Activated naive CD8-positive, alpha-beta T cell (primary cell): ENCODE measurements around the gene TAF1.
"Not testable (repeated sequence)": the region's sequence is repeated elsewhere in the genome, so short reads cannot be mapped to it uniquely, and the experiment has no call there.

Source experiments
- H3K27ac Mint-ChIP-seq: one replicate; pipeline ENCODE4 v1.8.0; 2021; ENCODE audit warnings: mixed read lengths
- H3K27me3 Mint-ChIP-seq: one replicate; pipeline ENCODE4 v1.8.0; 2021; ENCODE audit warnings: mixed read lengths
- H3K36me3 Mint-ChIP-seq: one replicate; pipeline ENCODE4 v1.8.0; 2021; ENCODE audit warnings: mixed read lengths
- H3K4me1 Mint-ChIP-seq: one replicate; pipeline ENCODE4 v1.8.0; 2021; ENCODE audit warnings: low read depth, mixed read lengths
- H3K4me3 Mint-ChIP-seq: one replicate; pipeline ENCODE4 v1.8.0; 2021; ENCODE audit warnings: mild to moderate bottlenecking, mixed read lengths
- H3K9me3 Mint-ChIP-seq: one replicate; pipeline ENCODE4 v1.8.0; 2021; ENCODE audit warnings: low read depth, mixed read lengths

The TAF1 gene

DNA sequence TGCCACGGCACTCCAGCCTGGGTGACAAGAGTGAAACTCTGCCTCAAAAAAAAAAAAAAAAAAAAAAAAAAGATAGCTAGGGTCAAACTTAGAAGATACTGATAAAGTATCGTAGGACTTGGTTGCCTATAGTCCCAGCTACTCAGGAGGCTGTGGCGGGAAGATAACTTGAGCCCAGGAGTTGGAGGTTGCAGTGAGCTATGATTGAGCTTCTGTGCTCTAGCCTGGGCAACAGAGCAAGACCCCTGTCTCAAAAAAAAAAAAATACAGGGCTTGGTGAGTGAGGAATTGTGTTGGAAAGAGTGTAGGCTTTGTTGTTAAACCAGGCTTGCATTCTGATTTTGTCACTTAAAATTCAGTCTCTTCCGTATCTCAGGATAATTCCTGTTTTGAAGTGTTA, 6.2 kb downstream of the TAF1 start:
- H3K9me3 Mint-ChIP-seq = no peaks in the 10 kb centered on the region
- H3K27ac Mint-ChIP-seq = peak overlapping the region; percentile 23
- H3K36me3 Mint-ChIP-seq = no peaks in the 10 kb centered on the region
- no peak overlapping the region for H3K4me3 Mint-ChIP-seq
- H3K4me1 Mint-ChIP-seq = peaks cover 38% of the 10 kb centered on the region
- H3K27me3 Mint-ChIP-seq = no peaks in the 10 kb centered on the region

DNA sequence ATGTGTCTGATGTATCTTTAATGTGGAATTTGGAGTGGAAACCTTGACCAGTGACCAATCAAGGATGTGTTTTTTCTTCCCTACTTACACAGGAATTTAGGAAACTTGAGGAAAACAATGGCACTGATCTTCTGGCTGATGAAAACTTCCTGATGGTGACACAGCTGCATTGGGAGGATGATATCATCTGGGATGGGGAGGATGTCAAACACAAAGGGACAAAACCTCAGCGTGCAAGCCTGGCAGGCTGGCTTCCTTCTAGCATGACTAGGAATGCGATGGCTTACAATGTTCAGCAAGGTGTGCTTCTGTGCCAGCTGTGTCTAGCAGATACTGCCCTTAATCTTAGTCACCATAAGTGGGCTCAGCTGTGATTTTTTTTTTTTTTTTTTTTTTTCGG, 12.6 kb downstream of the TAF1 start:
- no peaks in the 10 kb centered on the region for H3K36me3 Mint-ChIP-seq
- H3K27me3 Mint-ChIP-seq = no peaks in the 10 kb centered on the region
- no peaks in the 10 kb centered on the region for H3K9me3 Mint-ChIP-seq
- H3K4me1 Mint-ChIP-seq = peaks cover 2% of the 10 kb centered on the region
- peak overlapping the region; percentile 66 for H3K27ac Mint-ChIP-seq
- H3K4me3 Mint-ChIP-seq = no peak overlapping the region

DNA sequence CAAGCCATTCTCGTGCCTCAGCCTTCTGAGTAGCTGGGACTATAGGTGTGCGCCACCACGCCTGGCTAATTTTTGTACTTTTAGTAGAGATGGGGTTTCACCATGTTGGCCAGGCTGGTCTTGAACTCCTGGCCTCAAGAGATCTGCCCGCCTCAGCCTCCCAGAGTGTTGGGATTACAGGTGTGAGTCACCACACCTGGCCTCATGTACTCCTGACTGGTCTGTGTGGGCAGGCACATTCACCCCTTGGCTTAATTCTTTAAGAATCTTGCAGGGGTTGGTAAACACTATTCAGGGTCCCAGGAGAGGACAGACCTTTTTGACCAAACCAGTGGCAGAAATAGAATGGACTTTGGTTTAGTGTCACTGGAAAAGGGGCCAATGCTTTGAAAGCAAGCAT, 25.6 kb downstream of the TAF1 start:
- H3K4me1 Mint-ChIP-seq, H3K9me3 Mint-ChIP-seq, H3K36me3 Mint-ChIP-seq, H3K4me3 Mint-ChIP-seq, H3K27me3 Mint-ChIP-seq, H3K27ac Mint-ChIP-seq: not testable (repeated sequence)

DNA sequence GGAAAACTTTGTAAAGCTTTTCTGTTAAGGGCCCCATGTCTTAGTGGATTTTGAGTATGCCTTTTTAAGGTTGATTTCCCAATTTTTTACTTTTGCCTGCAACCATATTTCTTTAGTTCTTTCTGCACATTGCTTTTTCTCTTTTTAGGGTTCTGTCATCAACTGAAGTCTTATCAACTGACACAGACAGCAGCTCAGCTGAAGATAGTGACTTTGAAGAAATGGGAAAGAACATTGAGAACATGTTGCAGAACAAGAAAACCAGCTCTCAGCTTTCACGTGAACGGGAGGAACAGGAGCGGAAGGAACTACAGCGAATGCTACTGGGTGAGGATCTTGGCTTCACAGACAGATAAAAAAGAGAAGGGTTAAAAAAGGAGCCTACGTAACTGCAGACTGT, 27.8 kb downstream of the TAF1 start:
- Mint-ChIP-seq H3K27ac (no peak overlapping the region), H3K9me3 (no peaks in the 10 kb centered on the region), H3K36me3 (peaks cover 5% of the 10 kb centered on the region), H3K4me1 (peaks cover 6% of the 10 kb centered on the region), H3K4me3 (no peak overlapping the region), H3K27me3 (no peaks in the 10 kb centered on the region)

DNA sequence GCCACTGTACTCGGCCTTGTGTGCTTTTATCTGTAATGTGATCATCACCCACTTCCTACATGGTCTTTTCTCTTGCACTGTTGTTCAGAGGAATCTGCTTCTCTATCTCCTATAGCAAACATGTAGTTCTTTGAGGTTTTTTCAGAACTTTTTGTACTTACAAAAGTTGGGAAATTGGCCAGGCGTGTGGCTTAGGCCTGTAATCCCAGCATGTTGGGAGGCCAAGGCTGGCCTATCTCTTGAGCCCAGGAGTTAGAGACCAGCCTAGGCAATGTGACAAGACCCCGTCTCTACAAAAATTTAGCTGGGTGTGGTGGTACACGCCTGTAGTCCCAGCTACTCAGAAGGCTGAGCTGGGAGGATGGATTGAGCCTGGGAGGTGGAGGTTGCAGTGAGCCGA, 30.4 kb downstream of the TAF1 start:
- no peaks in the 10 kb centered on the region for H3K27me3 Mint-ChIP-seq
- peaks cover 5% of the 10 kb centered on the region for H3K4me1 Mint-ChIP-seq
- no peak overlapping the region for H3K27ac Mint-ChIP-seq
- H3K4me3 Mint-ChIP-seq = no peak overlapping the region
- H3K9me3 Mint-ChIP-seq = no peaks in the 10 kb centered on the region
- peaks cover 3% of the 10 kb centered on the region for H3K36me3 Mint-ChIP-seq

DNA sequence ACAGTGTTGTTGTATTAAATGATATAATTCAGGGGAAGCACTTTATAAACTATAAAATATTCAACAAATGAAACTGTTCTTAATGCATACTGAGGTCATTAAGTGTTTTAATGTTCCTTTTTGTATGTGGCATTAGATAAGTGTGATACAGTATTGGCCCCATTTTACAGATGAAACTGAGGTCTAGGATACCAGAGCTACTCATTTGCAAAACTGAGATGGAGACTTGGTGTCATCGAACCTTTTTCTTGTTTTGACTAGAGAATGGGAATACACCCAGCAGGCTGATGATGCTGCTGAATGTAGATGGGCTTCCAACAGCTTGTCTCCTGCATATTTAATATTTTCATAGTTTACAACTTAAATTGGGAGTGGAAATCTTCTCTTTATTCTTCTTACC, 34.6 kb downstream of the TAF1 start:
- H3K27ac Mint-ChIP-seq = no peak overlapping the region
- no peaks in the 10 kb centered on the region for H3K27me3 Mint-ChIP-seq
- peaks cover 3% of the 10 kb centered on the region for H3K36me3 Mint-ChIP-seq

DNA sequence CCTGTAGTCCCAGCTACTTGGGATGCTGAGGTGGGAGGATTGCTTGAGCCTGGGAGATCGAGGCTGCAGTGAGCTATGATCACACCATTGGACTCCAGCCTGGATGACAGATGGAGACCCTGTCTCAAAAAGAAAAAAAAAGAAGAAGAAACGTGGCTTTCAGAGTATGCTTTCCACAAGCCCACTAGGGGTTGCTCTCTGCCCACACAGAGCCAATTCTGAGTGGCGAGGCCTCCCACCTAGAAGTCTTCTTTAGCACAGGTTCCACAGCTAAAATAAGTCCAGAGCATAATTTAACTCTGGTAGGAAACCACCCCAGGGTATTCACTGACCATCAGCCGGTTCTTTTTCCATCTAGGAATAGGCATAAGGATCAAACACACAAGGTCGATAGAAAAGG, 50.1 kb downstream of the TAF1 start:
- H3K36me3 Mint-ChIP-seq, H3K27me3 Mint-ChIP-seq, H3K9me3 Mint-ChIP-seq, H3K27ac Mint-ChIP-seq, H3K4me3 Mint-ChIP-seq, H3K4me1 Mint-ChIP-seq: not testable (repeated sequence)

More for the DNA sequence above, 34.6 kb downstream of the TAF1 start:
- Mint-ChIP-seq H3K9me3 (no peaks in the 10 kb centered on the region), H3K4me3 (no peak overlapping the region), H3K4me1 (peaks cover 1% of the 10 kb centered on the region)

DNA sequence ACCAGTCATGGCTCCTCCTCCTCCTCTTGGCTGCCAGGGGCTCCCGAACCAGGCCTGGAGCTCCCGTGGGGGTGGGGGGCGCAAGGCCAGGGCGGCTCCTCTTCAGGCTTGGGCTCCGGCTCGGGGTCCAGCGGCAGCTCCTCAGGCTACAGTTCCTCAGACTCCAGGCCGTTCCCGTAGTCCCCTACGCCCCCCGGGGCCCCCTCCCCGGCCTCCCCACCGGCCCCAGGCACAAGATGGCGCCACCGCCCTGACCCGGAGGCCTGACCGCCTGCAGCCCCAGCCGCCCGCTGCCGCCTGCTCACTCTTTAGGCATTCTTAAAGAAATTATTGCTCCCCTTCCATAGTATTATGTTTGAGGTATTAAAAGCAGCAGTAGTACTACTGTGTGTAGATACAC, 54.5 kb downstream of the TAF1 start:
- no peaks in the 10 kb centered on the region for H3K27me3 Mint-ChIP-seq
- H3K4me1 Mint-ChIP-seq = no peaks in the 10 kb centered on the region
- H3K27ac Mint-ChIP-seq = no peak overlapping the region

DNA sequence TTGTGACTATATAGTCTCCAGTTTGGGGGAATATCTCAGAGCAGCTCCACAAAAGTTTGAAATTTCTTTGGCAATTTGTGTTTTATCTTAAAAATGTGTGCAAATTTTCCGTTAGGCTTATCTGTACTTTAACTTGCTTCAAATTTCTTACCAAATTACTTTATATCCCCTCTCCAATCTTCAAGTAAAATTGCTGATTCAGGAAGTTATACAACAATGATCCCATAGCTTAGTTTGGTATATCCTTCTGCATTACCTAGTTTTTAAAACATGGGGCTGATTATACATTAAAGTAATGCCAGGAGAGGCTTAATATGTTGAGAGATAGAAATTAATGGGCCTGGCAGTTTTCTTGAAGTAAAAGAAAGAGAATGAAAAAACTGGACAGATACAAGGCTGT, 66.6 kb downstream of the TAF1 start:
- no peaks in the 10 kb centered on the region for H3K4me1 Mint-ChIP-seq
- H3K4me3 Mint-ChIP-seq = no peak overlapping the region
- H3K27ac Mint-ChIP-seq = no peak overlapping the region
- H3K27me3 Mint-ChIP-seq = no peaks in the 10 kb centered on the region
- H3K36me3 Mint-ChIP-seq = no peaks in the 10 kb centered on the region
- no peaks in the 10 kb centered on the region for H3K9me3 Mint-ChIP-seq

More for the DNA sequence above, 54.5 kb downstream of the TAF1 start:
- Mint-ChIP-seq H3K4me3 (no peak overlapping the region), H3K9me3 (no peaks in the 10 kb centered on the region), H3K36me3 (peaks cover 3% of the 10 kb centered on the region)

DNA sequence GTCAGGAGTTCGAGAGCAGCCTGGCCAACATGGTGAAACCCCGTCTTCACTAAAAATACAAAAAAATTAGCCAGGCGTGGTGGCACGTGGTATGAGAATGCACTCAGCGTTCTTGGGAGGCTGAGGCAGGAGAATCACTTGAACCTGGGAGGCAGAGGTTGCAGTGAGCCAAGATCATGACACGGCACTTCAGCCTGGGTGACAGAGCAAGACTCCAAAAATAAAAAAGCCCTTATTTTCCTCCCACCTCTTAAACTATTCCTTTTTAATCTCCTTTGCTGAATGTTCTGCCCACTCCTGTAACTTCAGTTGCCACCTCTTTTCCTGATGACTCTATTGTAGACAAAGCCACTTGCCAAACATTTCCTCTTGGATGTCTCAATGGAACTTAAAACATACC, 72.6 kb downstream of the TAF1 start:
- Mint-ChIP-seq H3K9me3 (no peaks in the 10 kb centered on the region), H3K27me3 (no peaks in the 10 kb centered on the region), H3K27ac (no peak overlapping the region), H3K36me3 (peaks cover 5% of the 10 kb centered on the region), H3K4me1 (peaks cover 9% of the 10 kb centered on the region), H3K4me3 (no peak overlapping the region)

DNA sequence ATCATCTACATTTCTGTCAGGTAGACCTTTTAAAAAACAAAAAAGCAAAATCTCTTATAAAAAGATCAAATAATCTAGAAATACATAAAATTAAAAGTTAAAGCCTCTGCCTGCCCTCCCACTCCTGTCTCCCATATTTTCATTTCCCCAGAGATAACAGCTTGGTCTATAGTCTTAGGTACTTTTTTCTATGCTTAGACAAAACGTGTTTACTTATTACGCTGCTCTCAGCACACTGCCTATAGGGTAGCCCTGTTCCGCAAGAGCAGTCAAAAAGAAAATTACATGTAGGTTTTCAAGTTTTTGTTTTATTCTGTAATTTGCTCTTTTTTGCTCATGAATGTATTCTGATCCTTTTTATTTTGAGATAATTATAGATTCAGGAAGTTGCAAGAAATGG, 73.3 kb downstream of the TAF1 start:
- Mint-ChIP-seq H3K4me1 (peaks cover 9% of the 10 kb centered on the region), H3K36me3 (peaks cover 5% of the 10 kb centered on the region), H3K9me3 (no peaks in the 10 kb centered on the region), H3K27me3 (no peaks in the 10 kb centered on the region), H3K4me3 (no peak overlapping the region), H3K27ac (peak overlapping the region; percentile 85)

DNA sequence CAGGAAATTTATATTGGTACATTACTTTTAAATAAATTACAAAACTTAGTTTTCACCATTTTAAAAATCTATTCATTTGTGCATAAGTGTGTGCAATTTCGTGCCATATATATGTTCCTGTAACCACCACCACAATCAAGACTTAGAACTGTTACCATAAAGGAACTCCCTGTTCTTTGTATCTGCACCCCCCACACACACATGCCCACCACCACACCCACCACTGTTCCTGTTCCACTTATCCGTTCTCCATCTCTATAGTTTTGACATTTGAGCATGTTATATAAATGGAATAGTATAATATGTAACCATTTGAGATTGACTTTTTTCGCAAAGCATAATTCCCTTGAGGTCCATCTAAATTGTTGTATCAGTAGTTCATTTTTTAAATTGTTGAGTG, 73.7 kb downstream of the TAF1 start:
- H3K4me3 Mint-ChIP-seq = no peak overlapping the region
- H3K4me1 Mint-ChIP-seq = peaks cover 9% of the 10 kb centered on the region
- H3K36me3 Mint-ChIP-seq = peaks cover 5% of the 10 kb centered on the region
- H3K27me3 Mint-ChIP-seq = no peaks in the 10 kb centered on the region
- H3K27ac Mint-ChIP-seq = no peak overlapping the region
- H3K9me3 Mint-ChIP-seq = no peaks in the 10 kb centered on the region

DNA sequence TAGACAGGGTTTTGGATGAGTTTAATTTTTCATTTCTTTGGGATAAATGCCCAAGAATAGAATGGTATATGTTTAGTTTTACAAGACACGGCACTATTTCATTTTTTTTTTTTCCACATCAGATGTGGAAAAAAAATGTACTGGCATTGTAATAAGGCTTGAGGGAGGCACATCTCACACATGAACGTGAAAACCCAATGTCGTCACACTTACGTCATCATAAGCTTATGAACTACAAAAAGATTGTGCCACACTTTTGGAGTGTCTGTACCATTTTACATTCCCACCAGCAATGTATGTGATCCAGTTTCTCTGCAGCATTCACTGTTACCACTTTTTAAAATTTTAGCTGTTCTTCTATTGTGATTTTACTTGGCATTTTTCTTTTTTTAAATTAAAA, 74.2 kb downstream of the TAF1 start:
- Mint-ChIP-seq H3K27ac (no peak overlapping the region), H3K4me3 (no peak overlapping the region), H3K36me3 (peaks cover 5% of the 10 kb centered on the region), H3K9me3 (no peaks in the 10 kb centered on the region), H3K27me3 (no peaks in the 10 kb centered on the region), H3K4me1 (peaks cover 9% of the 10 kb centered on the region)

DNA sequence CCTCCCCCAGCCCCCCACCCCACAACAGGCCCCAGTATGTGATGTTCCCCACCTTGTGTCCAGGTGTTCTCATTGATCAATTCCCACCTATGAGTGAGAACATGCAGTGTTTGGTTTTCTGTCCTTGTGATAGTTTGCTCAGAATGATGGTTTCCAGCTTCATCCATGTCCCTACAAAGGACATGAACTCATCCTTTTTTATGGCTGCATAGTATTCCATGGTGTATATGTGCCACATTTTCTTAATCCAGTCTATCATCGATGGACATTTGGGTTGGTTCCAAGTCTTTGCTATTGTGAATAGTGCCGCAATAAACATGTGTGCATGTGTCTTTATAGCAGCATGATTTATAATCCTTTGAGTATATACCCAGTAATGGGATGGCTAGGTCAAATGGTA, 75.7 kb downstream of the TAF1 start:
- H3K36me3 Mint-ChIP-seq, H3K27me3 Mint-ChIP-seq, H3K4me1 Mint-ChIP-seq, H3K27ac Mint-ChIP-seq, H3K9me3 Mint-ChIP-seq, H3K4me3 Mint-ChIP-seq: not testable (repeated sequence)

DNA sequence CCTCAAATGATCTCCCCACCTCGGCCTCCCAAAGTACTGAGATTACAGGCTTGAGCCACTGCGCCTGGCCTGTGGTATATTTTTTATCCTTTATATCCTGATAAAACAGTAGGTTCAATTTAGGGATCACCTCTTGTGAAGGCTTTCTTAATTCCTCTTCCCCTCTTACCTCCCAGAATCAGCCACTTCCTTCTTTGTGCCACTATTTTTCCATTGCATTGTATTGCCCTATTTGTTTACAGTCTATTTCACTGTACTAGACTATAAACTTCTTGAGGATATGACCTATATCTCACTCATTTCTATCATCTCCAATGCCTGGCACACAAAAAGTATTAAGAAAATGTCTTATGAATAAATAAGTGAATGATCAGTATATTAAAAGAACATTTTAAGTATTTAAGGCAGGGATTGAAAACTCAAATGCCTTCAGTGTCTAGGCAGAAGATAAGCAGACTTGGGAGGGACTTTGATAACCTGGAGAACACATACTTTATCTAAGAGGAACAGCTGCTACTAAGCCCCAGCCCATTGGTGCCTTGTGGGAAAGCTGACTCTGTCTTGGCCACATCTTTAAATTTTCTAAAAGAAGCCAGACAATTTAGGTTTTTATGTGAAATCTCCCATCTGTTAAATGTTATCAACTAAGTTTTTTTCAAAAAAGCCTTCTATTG, 84.4 kb downstream of the TAF1 start:
- Mint-ChIP-seq H3K4me3 (no peak overlapping the region), H3K4me1 (no peaks in the 10 kb centered on the region), H3K27ac (no peak overlapping the region), H3K9me3 (no peaks in the 10 kb centered on the region), H3K36me3 (no peaks in the 10 kb centered on the region), H3K27me3 (no peaks in the 10 kb centered on the region)

DNA sequence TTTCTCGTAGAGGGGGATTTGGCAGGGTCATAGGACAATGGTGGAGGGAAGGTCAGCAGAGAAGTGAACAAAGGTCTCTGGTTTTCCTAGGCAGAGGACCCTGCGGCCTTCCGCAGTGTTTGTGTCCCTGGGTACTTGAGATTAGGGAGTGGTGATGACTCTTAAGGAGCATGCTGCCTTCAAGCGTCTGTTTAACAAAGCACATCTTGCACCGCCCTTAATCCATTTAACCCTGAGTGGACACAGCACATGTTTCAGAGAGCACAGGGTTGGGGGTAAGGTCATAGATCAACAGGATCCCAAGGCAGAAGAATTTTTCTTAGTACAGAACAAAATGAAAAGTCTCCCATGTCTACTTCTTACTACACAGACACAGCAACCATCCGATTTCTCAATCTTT, 85.4 kb downstream of the TAF1 start:
- not testable (repeated sequence) for H3K4me1 Mint-ChIP-seq, H3K27ac Mint-ChIP-seq, H3K36me3 Mint-ChIP-seq, H3K27me3 Mint-ChIP-seq, H3K4me3 Mint-ChIP-seq, H3K9me3 Mint-ChIP-seq
